GM23338 (cell line): ENCODE data around the gene TPP1.

Source experiments
- CTCF ChIP-seq, 2 experiments: fragments of 200-600 bp in 1 of 2; sonication (generic) in 1 of 2; conservative IDR thresholded peaks; 2 replicates each; pipeline versions ENCODE4 v1.5.1 to v1.6.1; 2016 to 2017; ENCODE audit warnings: antibody characterized with exemption in 2 of 2, low read depth in 2 of 2, mild to moderate bottlenecking in 2 of 2, moderate library complexity in 1 of 2
- EZH2 ChIP-seq: fragments of 200-600 bp; sonication (generic); IDR thresholded peaks from one replicate; pipeline ENCODE4 v1.8.0; 2017; ENCODE audit warnings: antibody characterized with exemption, mild to moderate bottlenecking, low read depth; ENCODE audit not compliant: unreplicated experiment
- POLR2AphosphoS5 ChIP-seq: IDR thresholded peaks from 2 replicates; pipeline ENCODE4 v1.6.1; 2016; ENCODE audit warnings: antibody characterized with exemption, low read depth
- REST ChIP-seq: IDR thresholded peaks from one replicate; pipeline ENCODE4 v1.6.1; 2018; ENCODE audit warnings: antibody characterized with exemption; ENCODE audit not compliant: unreplicated experiment

- TF ChIP-seq CTCF (conservative IDR thresholded peaks at IDR 0.05; ENCODE audit: low read depth in 2 of 2) (no peak), POLR2AphosphoS5 (no peak), EZH2 (no peak), REST (no peak)
Measured at GRCh38 chr11:6617315-6617781, 1.9 kb downstream of the TPP1 start.
